ENCODE measurements around the gene FGR. TPM values are rescaled to one million over a fixed set of nuclear protein-coding genes. Genes with fewer than 3 reads are reported as not detected.

The FGR gene
- total and polyA plus RNA-seq, 2 of the 13 experiments (the other 11 are each of a cell fraction or from before 2014, with no cell fraction given) = not detected

GRCh38 chr1:27568300-27569087, 66.5 kb downstream of the FGR start (continued):
- TF ChIP-seq RERE (CRISPR knock-in tag; IDR thresholded peaks at IDR 0.05; ENCODE audit: low read depth) (no peak), NCOA1 (CRISPR knock-in tag; IDR thresholded peaks at IDR 0.05) (0 out of 2 replicates have a peak, but pooled peaks have one; percentile 57), CSRNP2 (CRISPR knock-in tag; conservative IDR thresholded peaks at IDR 0.05; ENCODE audit: low read depth) (no peak), PRDM15 (CRISPR knock-in tag; IDR thresholded peaks at IDR 0.05) (no peak), ZKSCAN8 (CRISPR knock-in tag; IDR thresholded peaks at IDR 0.05; ENCODE audit: borderline replicate concordance) (no peak), ZMYM4 (CRISPR knock-in tag; IDR thresholded peaks at IDR 0.05) (peak; percentile 37; the same call in 1 of the 2 replicates), ZBTB20 (CRISPR knock-in tag; IDR thresholded peaks at IDR 0.05; ENCODE audit: borderline replicate concordance, low read depth) (0 out of 2 replicates have a peak, but pooled peaks have one; percentile 21), RORA (CRISPR knock-in tag; IDR thresholded peaks at IDR 0.05) (no peak), NFE2L2 (IDR thresholded peaks at IDR 0.05; ENCODE audit: low read length) (no peak), ARNT (IDR thresholded peaks at IDR 0.05) (no peak), ZSCAN31 (CRISPR knock-in tag; IDR thresholded peaks at IDR 0.05; ENCODE audit: low read depth) (0 out of 2 replicates have a peak, but pooled peaks have one; percentile 38), ELF4 (CRISPR knock-in tag; IDR thresholded peaks at IDR 0.05; ENCODE audit: borderline replicate concordance) (no peak), CREB1 (IDR thresholded peaks at IDR 0.05) (no peak), CREB1 (CRISPR knock-in tag; IDR thresholded peaks at IDR 0.05) (peak; percentile 54; the same call in 1 of the 2 replicates)
- TF ChIP-seq, protein P1, sequence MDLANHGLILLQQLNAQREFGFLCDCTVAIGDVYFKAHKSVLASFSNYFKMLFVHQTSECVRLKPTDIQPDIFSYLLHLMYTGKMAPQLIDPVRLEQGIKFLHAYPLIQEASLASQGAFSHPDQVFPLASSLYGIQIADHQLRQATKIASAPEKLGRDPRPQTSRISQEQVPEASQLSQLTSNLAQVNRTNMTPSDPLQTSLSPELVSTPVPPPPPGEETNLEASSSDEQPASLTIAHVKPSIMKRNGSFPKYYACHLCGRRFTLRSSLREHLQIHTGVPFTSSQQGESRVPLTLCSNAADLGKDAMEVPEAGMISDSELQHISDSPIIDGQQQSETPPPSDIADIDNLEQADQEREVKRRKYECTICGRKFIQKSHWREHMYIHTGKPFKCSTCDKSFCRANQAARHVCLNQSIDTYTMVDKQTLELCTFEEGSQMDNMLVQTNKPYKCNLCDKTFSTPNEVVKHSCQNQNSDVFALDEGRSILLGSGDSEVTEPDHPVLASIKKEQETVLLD (CRISPR knock-in tag; IDR thresholded peaks at IDR 0.05; ENCODE audit: low read depth) = no peak
